Measurements from ENCODE around the gene ROBO4. TPM values are rescaled to one million over a fixed set of nuclear protein-coding genes. Genes with fewer than 3 reads are reported as not detected.

ROBO4 gene
- total RNA-seq, 1 donor: 3.3 TPM

- H3K4me3 ChIP-seq (ENCODE audit: low read depth, low read length): no peak overlapping the region
- DNase-seq (ENCODE audit: low read depth): no peak
- TF ChIP-seq, protein P1, sequence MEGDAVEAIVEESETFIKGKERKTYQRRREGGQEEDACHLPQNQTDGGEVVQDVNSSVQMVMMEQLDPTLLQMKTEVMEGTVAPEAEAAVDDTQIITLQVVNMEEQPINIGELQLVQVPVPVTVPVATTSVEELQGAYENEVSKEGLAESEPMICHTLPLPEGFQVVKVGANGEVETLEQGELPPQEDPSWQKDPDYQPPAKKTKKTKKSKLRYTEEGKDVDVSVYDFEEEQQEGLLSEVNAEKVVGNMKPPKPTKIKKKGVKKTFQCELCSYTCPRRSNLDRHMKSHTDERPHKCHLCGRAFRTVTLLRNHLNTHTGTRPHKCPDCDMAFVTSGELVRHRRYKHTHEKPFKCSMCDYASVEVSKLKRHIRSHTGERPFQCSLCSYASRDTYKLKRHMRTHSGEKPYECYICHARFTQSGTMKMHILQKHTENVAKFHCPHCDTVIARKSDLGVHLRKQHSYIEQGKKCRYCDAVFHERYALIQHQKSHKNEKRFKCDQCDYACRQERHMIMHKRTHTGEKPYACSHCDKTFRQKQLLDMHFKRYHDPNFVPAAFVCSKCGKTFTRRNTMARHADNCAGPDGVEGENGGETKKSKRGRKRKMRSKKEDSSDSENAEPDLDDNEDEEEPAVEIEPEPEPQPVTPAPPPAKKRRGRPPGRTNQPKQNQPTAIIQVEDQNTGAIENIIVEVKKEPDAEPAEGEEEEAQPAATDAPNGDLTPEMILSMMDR (IDR thresholded peaks at IDR 0.05; ENCODE audit: insufficient read depth, low read length): no peak
Observed at GRCh38 chr11:124879493-124880289, 18.0 kb downstream of the ROBO4 start.

DNA sequence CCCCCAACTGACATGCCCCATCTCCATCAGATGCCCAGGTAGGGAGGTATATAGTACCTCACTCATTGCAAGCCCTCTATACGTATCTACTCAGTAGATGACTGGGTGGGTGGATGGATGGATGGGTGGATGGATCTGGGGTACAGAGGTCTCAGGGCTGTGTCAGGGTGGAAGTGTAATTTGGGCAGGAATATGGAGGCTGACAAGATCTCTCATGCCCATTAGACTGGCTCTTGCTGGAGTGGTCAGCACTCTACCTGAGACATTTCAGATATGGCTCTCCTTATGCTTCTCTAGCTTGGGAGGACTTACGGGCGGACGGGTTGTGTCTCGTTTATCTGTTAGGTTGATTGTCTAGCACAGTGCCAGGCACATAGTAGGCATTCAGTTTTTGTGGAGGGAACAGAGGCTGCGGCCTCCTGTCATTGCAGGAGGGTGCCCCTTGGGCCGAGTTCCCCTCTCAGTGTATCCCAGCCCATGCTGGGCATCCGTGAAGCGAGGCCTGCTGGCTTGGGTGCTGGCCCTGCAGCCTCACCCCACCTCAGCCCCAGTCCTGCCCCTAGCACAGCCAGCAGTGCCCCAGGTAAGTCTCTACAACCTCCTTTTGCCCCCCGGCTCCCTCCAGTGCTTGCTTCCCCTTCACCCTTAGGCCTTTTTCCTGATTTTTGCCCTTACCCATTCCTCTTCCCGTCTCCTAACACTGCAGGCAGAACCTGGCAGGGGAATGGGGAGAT, 18.7 kb downstream of the ROBO4 start:
- no peak overlapping the region for H3K4me3 ChIP-seq (ENCODE audit: low read depth, low read length)
- TF ChIP-seq, protein P1 (IDR thresholded peaks at IDR 0.05; ENCODE audit: insufficient read depth, low read length): no peak
- DNase-seq (ENCODE audit: low read depth): no peak

DNA sequence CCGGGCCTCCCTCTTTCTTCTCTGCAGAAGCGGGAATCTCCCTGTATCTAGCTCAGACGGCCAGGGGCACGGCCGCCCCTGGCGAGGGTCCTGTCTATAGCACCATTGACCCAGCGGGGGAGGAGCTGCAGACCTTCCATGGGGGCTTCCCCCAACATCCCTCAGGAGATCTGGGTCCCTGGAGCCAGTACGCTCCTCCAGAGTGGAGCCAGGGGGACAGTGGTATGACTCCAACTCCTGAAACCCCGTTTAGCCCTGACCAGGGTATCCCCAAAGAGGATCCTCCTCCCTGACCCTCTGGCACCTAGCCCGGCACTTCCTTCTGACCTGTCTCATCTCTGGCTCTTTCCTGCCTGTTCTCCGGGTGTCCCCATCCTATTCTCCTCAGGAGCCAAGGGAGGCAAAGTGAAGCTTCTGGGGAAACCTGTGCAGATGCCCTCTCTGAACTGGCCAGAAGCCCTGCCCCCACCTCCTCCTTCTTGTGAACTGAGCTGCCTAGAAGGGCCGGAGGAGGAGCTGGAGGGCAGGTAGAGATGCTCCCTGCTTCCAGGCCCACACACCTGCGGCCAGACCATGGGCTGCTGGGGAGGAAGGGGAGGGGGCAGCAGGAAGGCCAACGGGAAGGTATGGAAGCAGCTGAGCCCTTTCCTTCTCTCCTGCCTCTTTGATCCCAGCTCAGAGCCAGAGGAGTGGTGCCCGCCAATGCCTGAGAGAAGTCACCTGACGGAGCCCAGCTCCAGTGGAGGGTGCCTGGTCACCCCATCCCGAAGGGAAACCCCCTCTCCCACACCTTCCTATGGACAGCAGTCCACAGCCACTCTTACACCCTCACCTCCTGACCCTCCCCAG, 19.5 kb downstream of the ROBO4 start:
- TF ChIP-seq, protein P1 (IDR thresholded peaks at IDR 0.05; ENCODE audit: insufficient read depth, low read length): no peak
- no peak overlapping the region for H3K4me3 ChIP-seq (ENCODE audit: low read depth, low read length)

DNA sequence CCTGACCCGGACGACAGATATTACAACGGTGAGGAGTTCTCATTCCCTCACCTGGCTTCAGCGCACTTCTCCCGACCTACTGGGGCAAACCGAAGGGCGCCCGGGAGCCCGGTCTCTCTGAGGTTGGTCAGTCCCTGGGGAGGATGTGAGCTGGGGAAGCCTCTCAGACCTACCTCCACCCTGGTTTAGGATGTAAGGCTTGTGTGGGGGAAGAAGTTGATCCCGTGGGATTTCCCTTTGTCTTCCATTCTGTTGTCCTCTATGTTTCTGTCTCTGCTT, 20.1 kb downstream of the ROBO4 start:
- no peak for DNase-seq (ENCODE audit: low read depth)
- peak overlapping the region; percentile 71 for H3K4me3 ChIP-seq (ENCODE audit: low read depth, low read length)
- TF ChIP-seq, protein P1 (IDR thresholded peaks at IDR 0.05; ENCODE audit: insufficient read depth, low read length): no peak

More for the DNA sequence above, 19.5 kb downstream of the ROBO4 start:
- no peak for DNase-seq (ENCODE audit: low read depth)

- H3K4me3 ChIP-seq (ENCODE audit: low read depth, low read length): peak overlapping the region; percentile 71
- DNase-seq (ENCODE audit: low read depth): no peak
- TF ChIP-seq, protein P1 (IDR thresholded peaks at IDR 0.05; ENCODE audit: insufficient read depth, low read length): no peak
Observed at GRCh38 chr11:124876818-124877630, 20.6 kb downstream of the ROBO4 start.

All from fibroblast of the aortic adventitia (primary cell).